HepG2 (cell line): ENCODE measurements around the gene GRPEL2.
A peak's percentile ranks its signal among the peaks of the same experiment; 100 is the strongest.

Experiments used
- KDM4B ChIP-seq: sonication (generic); formaldehyde crosslinking; IDR thresholded peaks from 2 replicates; pipeline ENCODE4 v1.4.0; 2020; ENCODE audit warnings: missing genetic modification reagents
- POLR2A ChIP-seq, 2 experiments: IDR thresholded peaks; 2 replicates each; pipeline ENCODE4 v1.6.1; 2011; ENCODE audit warnings: low read depth in 2 of 2, low read length in 2 of 2, mild to moderate bottlenecking in 1 of 2, moderate library complexity in 1 of 2; ENCODE audit not compliant: insufficient read depth in 1 of 2
- STAT6 ChIP-seq: sonication (generic); formaldehyde crosslinking; IDR thresholded peaks from 2 replicates; pipeline ENCODE4 v1.4.0; 2020; ENCODE audit warnings: missing genetic modification reagents, mild to moderate bottlenecking, borderline replicate concordance

- no peak for TF ChIP-seq KDM4B (CRISPR knock-in tag)
- no peak for TF ChIP-seq STAT6
- TF ChIP-seq POLR2A (IDR thresholded peaks at IDR 0.05; ENCODE audit: insufficient read depth in 1 of 2, low read depth in 2 of 2, low read length in 2 of 2): peak in 1 of 2 experiments; percentile 80; a peak in 2 of 4 replicates
Measured at GRCh38 chr5:149357370-149358293, 12.3 kb downstream of the GRPEL2 start, which contains the start of gene PCYOX1L.
